T follicular helper cell (primary cell): Measurements from ENCODE around the gene CAMTA2.

Experiments
- DNase-seq: peaks from one replicate; pipeline ENCODE4 v3.0.0-alpha.2; 2020; ENCODE audit warnings: low read depth

The CAMTA2 gene

GRCh38 chr17:4947411-4948165 lies 39.9 kb downstream of the CAMTA2 start:
- DNase-seq = peak; percentile 40

GRCh38 chr17:4947010-4947410 lies 40.5 kb downstream of the CAMTA2 start:
- no peak for DNase-seq

GRCh38 chr17:4946312-4946976 lies 41.0 kb downstream of the CAMTA2 start:
- DNase-seq = no peak

- DNase-seq = no peak
Measured at GRCh38 chr17:4945944-4946280, 41.6 kb downstream of the CAMTA2 start.

- DNase-seq = peak; percentile 64
Measured at GRCh38 chr17:4945176-4945943, 42.1 kb downstream of the CAMTA2 start.

- no peak for DNase-seq
Measured at GRCh38 chr17:4944554-4945175, 42.8 kb downstream of the CAMTA2 start.

GRCh38 chr17:4944163-4944553 lies 43.3 kb downstream of the CAMTA2 start:
- DNase-seq = peak; percentile 29

- DNase-seq = no peak
Measured at GRCh38 chr17:4942760-4943508, 44.5 kb downstream of the CAMTA2 start.

GRCh38 chr17:4941319-4941610 lies 46.2 kb downstream of the CAMTA2 start:
- DNase-seq = no peak

GRCh38 chr17:4940555-4941318 lies 46.7 kb downstream of the CAMTA2 start:
- peak; percentile 22 for DNase-seq

GRCh38 chr17:4939796-4940554 lies 47.5 kb downstream of the CAMTA2 start, which contains the start of the genes RNF167 and SLC25A11:
TSS of gene RNF167 (plus strand) at chr17:4940268. CDS start at chr17:4940910, 642 bp downstream.
TSS of gene SLC25A11 (minus strand) at chr17:4940046. CDS start at chr17:4939910, 136 bp downstream.
- peak; percentile 93 for DNase-seq

- DNase-seq = no peak
Measured at GRCh38 chr17:4939546-4939795, 48.0 kb downstream of the CAMTA2 start.

GRCh38 chr17:4938688-4939545 lies 48.6 kb downstream of the CAMTA2 start:
- no peak for DNase-seq

GRCh38 chr17:4938069-4938491 lies 49.4 kb downstream of the CAMTA2 start:
- no peak for DNase-seq

GRCh38 chr17:4937553-4937952 lies 49.9 kb downstream of the CAMTA2 start:
- no peak for DNase-seq

GRCh38 chr17:4936436-4936835 lies 51.0 kb downstream of the CAMTA2 start:
- no peak for DNase-seq

GRCh38 chr17:4935650-4936049 lies 51.8 kb downstream of the CAMTA2 start:
- no peak for DNase-seq

GRCh38 chr17:4934173-4934979 lies 53.1 kb downstream of the CAMTA2 start:
- no peak for DNase-seq

- no peak for DNase-seq
Measured at GRCh38 chr17:4933646-4934045, 53.8 kb downstream of the CAMTA2 start.
